ENCODE data around the gene ODF4.

ODF4 gene

DNA sequence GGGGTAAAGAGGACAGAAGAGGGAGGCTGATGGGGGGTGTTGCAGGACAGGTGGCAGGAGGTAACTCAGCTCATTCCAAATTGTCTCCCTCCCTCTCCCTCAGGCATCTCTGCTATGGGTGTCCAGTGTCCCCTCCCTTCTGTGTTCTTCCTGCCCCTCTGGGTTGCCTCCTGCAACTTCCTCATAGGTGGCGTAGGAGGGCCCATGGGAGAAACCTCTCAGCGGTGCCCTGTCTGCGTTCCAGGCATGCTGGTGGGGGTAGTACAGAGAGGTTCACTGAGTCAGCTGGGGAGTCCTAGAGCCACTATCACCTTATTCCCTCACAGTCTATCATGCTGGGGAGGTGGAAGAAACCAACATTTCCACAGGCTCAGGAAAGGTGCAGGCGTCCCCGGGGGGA lies 14.7 kb upstream of the ODF4 start:
- no peak overlapping the region for H3K4me3 ChIP-seq (replicated peaks in 1 of 2; ENCODE audit: low read depth in 2 of 2, low read length in 2 of 2)
- no peak for DNase-seq (ENCODE audit: low read depth in 2 of 2)
- TF ChIP-seq, protein P1, sequence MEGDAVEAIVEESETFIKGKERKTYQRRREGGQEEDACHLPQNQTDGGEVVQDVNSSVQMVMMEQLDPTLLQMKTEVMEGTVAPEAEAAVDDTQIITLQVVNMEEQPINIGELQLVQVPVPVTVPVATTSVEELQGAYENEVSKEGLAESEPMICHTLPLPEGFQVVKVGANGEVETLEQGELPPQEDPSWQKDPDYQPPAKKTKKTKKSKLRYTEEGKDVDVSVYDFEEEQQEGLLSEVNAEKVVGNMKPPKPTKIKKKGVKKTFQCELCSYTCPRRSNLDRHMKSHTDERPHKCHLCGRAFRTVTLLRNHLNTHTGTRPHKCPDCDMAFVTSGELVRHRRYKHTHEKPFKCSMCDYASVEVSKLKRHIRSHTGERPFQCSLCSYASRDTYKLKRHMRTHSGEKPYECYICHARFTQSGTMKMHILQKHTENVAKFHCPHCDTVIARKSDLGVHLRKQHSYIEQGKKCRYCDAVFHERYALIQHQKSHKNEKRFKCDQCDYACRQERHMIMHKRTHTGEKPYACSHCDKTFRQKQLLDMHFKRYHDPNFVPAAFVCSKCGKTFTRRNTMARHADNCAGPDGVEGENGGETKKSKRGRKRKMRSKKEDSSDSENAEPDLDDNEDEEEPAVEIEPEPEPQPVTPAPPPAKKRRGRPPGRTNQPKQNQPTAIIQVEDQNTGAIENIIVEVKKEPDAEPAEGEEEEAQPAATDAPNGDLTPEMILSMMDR (IDR thresholded peaks at IDR 0.05; ENCODE audit: low read depth, low read length): no peak

DNA sequence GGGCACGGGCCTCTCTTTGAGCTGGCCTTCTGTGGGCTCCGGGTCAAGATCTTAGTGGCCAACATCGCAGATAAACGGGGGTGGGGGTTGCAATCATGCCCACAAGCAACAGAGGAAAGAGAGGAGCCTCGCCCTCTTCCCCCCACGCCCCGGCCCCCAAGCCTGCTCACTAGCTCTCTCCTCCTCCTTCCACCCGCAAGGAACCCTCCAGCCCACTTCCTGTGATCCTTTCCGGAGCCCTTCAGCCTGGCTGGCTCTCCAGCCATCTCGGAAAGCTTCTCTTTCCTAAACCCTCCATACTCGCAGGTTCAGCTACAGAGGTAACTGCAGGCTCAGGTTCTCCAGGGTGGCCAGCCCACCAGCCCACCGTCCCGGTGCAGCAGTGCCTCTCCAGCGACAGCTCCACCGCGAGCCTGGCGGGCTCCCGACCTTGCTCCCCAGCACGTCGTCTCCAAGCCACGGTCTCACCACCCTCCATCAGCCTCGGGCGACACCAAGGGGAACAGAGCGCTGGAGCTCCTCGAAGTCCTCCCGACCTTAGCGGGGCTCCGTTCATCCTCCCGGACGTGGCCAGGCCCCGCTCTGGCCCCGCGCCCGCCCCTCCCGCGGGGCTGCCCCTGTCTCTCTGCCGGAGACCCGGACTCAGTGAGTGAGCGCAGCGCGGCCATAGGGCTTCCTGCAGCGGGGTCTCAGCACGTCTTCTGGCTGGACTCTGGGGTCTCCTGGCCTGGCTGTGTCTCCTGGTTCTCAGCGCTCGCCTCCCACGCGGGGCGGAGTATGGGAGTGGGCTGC lies 12.9 kb upstream of the ODF4 start:
- DNase-seq (ENCODE audit: low read depth in 2 of 2): peak; percentile 36 to 45
- peak overlapping the region; percentile 46 to 51 for H3K4me3 ChIP-seq (replicated peaks in 1 of 2; ENCODE audit: low read depth in 2 of 2, low read length in 2 of 2)
- TF ChIP-seq, protein P1 (IDR thresholded peaks at IDR 0.05; ENCODE audit: low read depth, low read length): no peak

DNA sequence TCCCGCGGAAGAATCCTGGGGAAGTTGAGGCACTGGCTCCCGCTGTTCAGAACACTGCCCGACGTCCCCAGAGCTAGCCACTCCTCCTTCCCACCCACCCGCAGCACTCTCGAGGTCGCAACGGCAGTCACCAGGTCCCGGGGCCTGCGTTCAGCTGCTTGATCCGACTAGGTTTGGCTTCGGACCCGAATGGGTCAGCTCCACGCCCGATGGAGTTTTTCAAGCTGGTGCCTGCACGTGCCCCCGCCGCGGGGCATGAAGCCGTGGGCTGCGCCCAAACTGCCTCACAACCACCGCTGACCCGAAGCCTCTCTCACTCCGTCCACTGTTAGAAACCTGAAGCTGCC lies 12.4 kb upstream of the ODF4 start:
- TF ChIP-seq, protein P1 (IDR thresholded peaks at IDR 0.05; ENCODE audit: low read depth, low read length): no peak
- H3K4me3 ChIP-seq (replicated peaks in 1 of 2; ENCODE audit: low read depth in 2 of 2, low read length in 2 of 2): peak overlapping the region; percentile 46 to 51
- no peak for DNase-seq (ENCODE audit: low read depth in 2 of 2)

DNA sequence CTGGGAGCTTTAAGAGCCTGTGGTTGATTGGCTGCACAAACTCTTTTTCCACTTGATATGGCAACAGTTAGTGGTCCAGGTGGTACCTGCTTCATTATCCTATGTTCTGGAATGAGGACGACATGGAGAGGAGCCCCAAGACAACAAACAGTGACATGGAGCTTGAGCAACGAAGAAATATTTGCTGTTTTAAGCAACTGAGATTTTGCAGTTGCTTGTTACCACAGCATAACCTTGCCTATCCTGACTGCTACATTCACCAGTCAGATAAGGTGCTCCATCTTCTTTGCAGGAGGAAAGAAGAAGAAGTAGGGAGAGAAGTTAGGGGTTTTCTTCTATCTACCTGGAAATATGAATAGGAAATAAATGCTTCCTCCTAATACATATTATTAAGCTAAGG lies 7.5 kb upstream of the ODF4 start:
- TF ChIP-seq, protein P1 (IDR thresholded peaks at IDR 0.05; ENCODE audit: low read depth, low read length): no peak
- no peak overlapping the region for H3K4me3 ChIP-seq (replicated peaks in 1 of 2; ENCODE audit: low read depth in 2 of 2, low read length in 2 of 2)
- DNase-seq (ENCODE audit: low read depth in 2 of 2): no peak

DNA sequence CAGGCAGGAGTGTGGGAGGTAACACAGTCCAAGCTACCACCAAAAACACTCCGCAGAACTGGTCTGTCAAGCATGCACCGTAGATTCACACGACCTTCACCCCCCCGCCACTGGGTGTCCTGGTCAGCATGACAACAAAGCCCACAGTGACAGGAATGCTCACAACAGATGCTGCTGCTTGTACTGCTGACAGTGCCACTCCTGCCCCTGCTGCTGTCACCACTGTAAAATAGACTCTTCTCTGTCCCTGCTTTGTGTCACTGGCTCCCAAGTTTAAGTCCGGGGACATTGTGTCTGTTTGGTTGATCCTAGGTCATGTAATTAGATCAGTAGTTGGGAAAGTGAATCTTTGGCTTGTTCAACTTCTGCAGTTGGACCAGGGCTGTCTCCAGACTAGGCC lies 7.0 kb upstream of the ODF4 start:
- DNase-seq (ENCODE audit: low read depth in 2 of 2): no peak
- no peak overlapping the region for H3K4me3 ChIP-seq (replicated peaks in 1 of 2; ENCODE audit: low read depth in 2 of 2, low read length in 2 of 2)
- TF ChIP-seq, protein P1 (IDR thresholded peaks at IDR 0.05; ENCODE audit: low read depth, low read length): no peak

DNA sequence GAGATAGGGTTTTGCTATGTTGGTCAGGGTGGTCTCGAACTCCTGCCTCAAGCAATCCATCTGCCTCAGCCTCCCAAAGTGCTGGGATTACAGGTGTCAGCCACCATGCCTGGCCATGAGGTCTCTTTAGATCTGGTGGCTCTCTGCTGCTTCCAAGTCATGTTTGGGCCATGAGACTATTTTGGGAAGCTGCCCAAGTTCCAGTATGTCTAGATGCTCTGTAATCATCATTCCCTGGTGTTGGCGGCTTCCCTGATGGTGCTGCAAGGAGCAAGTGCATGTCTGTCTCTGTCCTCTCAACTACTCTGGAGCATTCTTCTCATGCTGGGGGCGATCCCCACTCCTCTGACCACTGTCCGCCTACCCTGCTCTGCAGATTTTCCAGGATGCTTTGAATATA lies 6.4 kb upstream of the ODF4 start:
- TF ChIP-seq, protein P1 (IDR thresholded peaks at IDR 0.05; ENCODE audit: low read depth, low read length): no peak
- H3K4me3 ChIP-seq (replicated peaks in 1 of 2; ENCODE audit: low read depth in 2 of 2, low read length in 2 of 2): no peak overlapping the region
- no peak for DNase-seq (ENCODE audit: low read depth in 2 of 2)

Measured in cardiac fibroblast (primary cell).